Measurements from ENCODE around the gene DUSP23.
A peak's percentile ranks its signal among the peaks of the same experiment; 100 is the strongest.

The DUSP23 gene

GRCh38 chr1:159786966-159787365 lies 6.2 kb downstream of the DUSP23 start:
- no peak for DNase-seq

GRCh38 chr1:159790237-159790917 lies 9.6 kb downstream of the DUSP23 start:
- peak; percentile 25 for DNase-seq

GRCh38 chr1:159791031-159791430 lies 10.3 kb downstream of the DUSP23 start:
- no peak for DNase-seq

GRCh38 chr1:159791461-159791860 lies 10.7 kb downstream of the DUSP23 start:
- no peak for DNase-seq

- DNase-seq, result no peak
These were observed 14.8 kb downstream of the DUSP23 start for GRCh38 chr1:159795534-159795933.

- peak; percentile 87 for DNase-seq
These were observed 18.1 kb downstream of the DUSP23 start for GRCh38 chr1:159798893-159799292.

GRCh38 chr1:159799446-159799985 lies 18.8 kb downstream of the DUSP23 start:
- DNase-seq, result no peak

GRCh38 chr1:159800177-159800930 lies 19.6 kb downstream of the DUSP23 start:
- no peak for DNase-seq

- DNase-seq, result no peak
These were observed 21.3 kb downstream of the DUSP23 start, which contains the start of gene FCRL6 for GRCh38 chr1:159802111-159802510. Gene FCRL6 (plus strand): TSS chr1:159802360. CDS start chr1:159802425, 65 bp downstream.

GRCh38 chr1:159803956-159804689 lies 23.4 kb downstream of the DUSP23 start:
- no peak for DNase-seq

- no peak for DNase-seq
These were observed 24.2 kb downstream of the DUSP23 start for GRCh38 chr1:159804924-159805323.

GRCh38 chr1:159815926-159816325 lies 35.2 kb downstream of the DUSP23 start:
- DNase-seq, result no peak

GRCh38 chr1:159817276-159818041 lies 36.7 kb downstream of the DUSP23 start:
- DNase-seq, result peak; percentile 77

GRCh38 chr1:159821171-159821867 lies 40.6 kb downstream of the DUSP23 start:
- no peak for DNase-seq

GRCh38 chr1:159823406-159823805 lies 42.6 kb downstream of the DUSP23 start:
- DNase-seq, result peak; percentile 87

GRCh38 chr1:159825564-159825963 lies 44.8 kb downstream of the DUSP23 start:
- no peak for DNase-seq

GRCh38 chr1:159826441-159827101 lies 45.8 kb downstream of the DUSP23 start, which contains the start of gene SLAMF8:
Gene SLAMF8 (plus strand): TSS chr1:159826873. CDS start chr1:159826899, 26 bp downstream.
- no peak for DNase-seq

- no peak for DNase-seq
These were observed 46.3 kb downstream of the DUSP23 start for GRCh38 chr1:159827102-159827490.

GRCh38 chr1:159827549-159827948 lies 46.8 kb downstream of the DUSP23 start:
- no peak for DNase-seq

GRCh38 chr1:159828176-159828575 lies 47.4 kb downstream of the DUSP23 start:
- DNase-seq, result no peak

- DNase-seq, result no peak
These were observed 48.0 kb downstream of the DUSP23 start for GRCh38 chr1:159828581-159829272.

Data from COR-L47 (cell line).